Suprapubic skin (tissue), 4 donors: ENCODE data around the gene PSMD12. TPM values are rescaled to one million over a fixed set of nuclear protein-coding genes. Genes with fewer than 3 reads are reported as not detected.
"Not testable (repeated sequence)": the region's sequence is repeated elsewhere in the genome, so short reads cannot be mapped to it uniquely, and the experiment has no call there.

Experiments
- DNase-seq, 2 donors: peaks; one replicate each; pipeline ENCODE4 v3.0.0-alpha.2; 2019; ENCODE audit warnings: low spot score in 2 of 2
- H3K27ac ChIP-seq: fragments of 200-600 bp; sonication (generic); one replicate; pipeline ENCODE4 v1.5.1; 2019
- H3K27me3 ChIP-seq: fragments of 200-600 bp; sonication (generic); one replicate; pipeline ENCODE4 v1.5.1; 2019
- H3K36me3 ChIP-seq: fragments of 200-600 bp; sonication (generic); one replicate; pipeline ENCODE4 v1.5.1; 2019
- H3K4me1 ChIP-seq: fragments of 200-600 bp; sonication (generic); one replicate; pipeline ENCODE4 v1.5.1; 2019
- H3K4me3 ChIP-seq: fragments of 200-600 bp; sonication (generic); one replicate; pipeline ENCODE4 v1.5.1; 2019; ENCODE audit warnings: mild to moderate bottlenecking
- H3K9me3 ChIP-seq: fragments of 200-600 bp; sonication (generic); one replicate; pipeline ENCODE4 v1.5.1; 2019
- EP300 ChIP-seq: sonication (generic); formaldehyde crosslinking; IDR thresholded peaks from one replicate; pipeline ENCODE4 v1.6.1; 2017; ENCODE audit warnings: antibody characterized with exemption
- POLR2A ChIP-seq, 2 donors: fragments of 450-650 bp; IDR thresholded peaks; one replicate each; pipeline ENCODE4 v1.6.1; 2017; ENCODE audit warnings: antibody characterized with exemption in 2 of 2, mild to moderate bottlenecking in 2 of 2, moderate library complexity in 2 of 2
- POLR2AphosphoS5 ChIP-seq, 3 donors: sonication (generic); formaldehyde crosslinking; IDR thresholded peaks; one replicate each; pipeline ENCODE4 v1.6.1; 2017; ENCODE audit warnings: antibody characterized with exemption in 3 of 3
- WGBS: methylation state at CpG from one replicate; pipeline ENCODE4 v1.1.5; 2018; 5-methylcytosine and 5-hydroxymethylcytosine counted together
- total RNA-seq, 4 donors: library from RNA; depleted of rRNA; stranded (reverse); fragments of >200 nt; gene quantifications; one replicate each; pipeline ENCODE4 v1.1.0, GENCODE V29; 2016
- TF ChIP-seq, protein P1 (sequence below), 2 donors: fragments of 200-600 bp in 1 of 2; fragments of 450-650 bp in 1 of 2; sonication (generic) in 1 of 2; IDR thresholded peaks; one replicate each; pipeline ENCODE4 v1.5.1; 2016 to 2019; ENCODE audit warnings: antibody characterized with exemption in 2 of 2, mild to moderate bottlenecking in 1 of 2, moderate library complexity in 1 of 2

The PSMD12 gene
- total RNA-seq, 4 donors from 2014 or later: 25.0 to 31.4 (median 27.8) TPM

DNA sequence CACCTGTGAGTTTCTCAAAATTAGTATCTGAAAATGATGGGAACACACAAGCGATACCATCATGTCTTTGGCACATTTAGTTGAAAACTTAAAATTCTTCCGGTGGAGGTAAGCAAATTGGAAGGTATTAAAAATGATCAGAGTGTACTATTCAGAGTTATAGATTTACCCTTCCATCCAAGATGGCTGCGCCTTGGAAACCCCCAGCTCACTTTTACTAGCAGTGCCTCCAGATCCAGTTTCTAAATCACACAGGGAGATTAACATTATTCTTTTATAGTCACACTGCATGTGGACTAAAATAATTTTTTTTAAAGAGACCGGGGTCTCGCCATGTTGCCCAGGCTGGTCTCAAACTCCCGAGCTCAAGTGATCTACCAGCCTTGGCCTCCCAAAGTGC lies 25.7 kb upstream of the PSMD12 start:
- Histone ChIP-seq H3K4me1 (peaks cover 2% of the 10 kb centered on the region), H3K27ac (no peak overlapping the region), H3K27me3 (no peaks in the 10 kb centered on the region), H3K36me3 (no peaks in the 10 kb centered on the region), H3K4me3 (no peak overlapping the region), H3K9me3 (no peaks in the 10 kb centered on the region)
- 94% methylated on average over 6 of the region's 6 CpGs for WGBS
- no peak for DNase-seq
- TF ChIP-seq, protein P1, sequence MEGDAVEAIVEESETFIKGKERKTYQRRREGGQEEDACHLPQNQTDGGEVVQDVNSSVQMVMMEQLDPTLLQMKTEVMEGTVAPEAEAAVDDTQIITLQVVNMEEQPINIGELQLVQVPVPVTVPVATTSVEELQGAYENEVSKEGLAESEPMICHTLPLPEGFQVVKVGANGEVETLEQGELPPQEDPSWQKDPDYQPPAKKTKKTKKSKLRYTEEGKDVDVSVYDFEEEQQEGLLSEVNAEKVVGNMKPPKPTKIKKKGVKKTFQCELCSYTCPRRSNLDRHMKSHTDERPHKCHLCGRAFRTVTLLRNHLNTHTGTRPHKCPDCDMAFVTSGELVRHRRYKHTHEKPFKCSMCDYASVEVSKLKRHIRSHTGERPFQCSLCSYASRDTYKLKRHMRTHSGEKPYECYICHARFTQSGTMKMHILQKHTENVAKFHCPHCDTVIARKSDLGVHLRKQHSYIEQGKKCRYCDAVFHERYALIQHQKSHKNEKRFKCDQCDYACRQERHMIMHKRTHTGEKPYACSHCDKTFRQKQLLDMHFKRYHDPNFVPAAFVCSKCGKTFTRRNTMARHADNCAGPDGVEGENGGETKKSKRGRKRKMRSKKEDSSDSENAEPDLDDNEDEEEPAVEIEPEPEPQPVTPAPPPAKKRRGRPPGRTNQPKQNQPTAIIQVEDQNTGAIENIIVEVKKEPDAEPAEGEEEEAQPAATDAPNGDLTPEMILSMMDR (IDR thresholded peaks at IDR 0.05): no peak
- TF ChIP-seq POLR2AphosphoS5 (IDR thresholded peaks at IDR 0.05): no peak
- TF ChIP-seq POLR2A (IDR thresholded peaks at IDR 0.05): no peak
- TF ChIP-seq EP300: no peak

DNA sequence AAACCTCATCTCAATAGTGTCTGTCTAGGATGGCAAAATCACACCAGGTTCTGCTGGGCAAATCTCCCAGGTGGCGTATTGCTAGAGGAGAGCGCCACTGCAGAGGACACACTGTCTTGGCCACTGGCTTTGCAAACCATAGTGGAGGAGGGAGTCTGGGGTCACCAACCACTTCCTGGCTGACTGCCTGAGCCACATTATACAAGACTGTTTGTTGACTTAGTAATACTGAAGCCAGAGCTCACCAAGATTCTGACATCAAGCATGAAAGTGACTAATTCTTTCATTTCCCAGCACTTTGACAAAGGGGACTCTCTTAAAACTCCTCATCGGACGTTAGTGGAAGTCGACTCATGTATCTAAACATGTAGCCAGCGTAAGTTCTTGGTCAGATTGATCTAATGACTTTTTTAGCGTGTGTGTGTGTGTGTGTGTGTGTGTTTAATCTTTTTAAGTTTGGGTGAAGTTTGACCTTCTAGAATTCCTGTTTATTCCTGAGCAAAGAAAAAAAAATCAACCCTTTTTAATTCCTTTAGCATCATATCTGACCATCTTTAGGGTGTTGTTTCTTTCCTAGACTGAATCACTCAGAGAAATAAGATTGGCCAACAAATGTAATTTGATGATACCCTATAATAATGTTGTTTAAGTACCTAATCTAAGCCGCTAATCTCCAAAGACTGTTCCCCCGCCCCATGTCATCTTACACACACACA lies 24.4 kb upstream of the PSMD12 start:
- H3K9me3 ChIP-seq: no peaks in the 10 kb centered on the region
- H3K4me1 ChIP-seq: peaks cover 2% of the 10 kb centered on the region
- no peak overlapping the region for H3K4me3 ChIP-seq
- H3K27me3 ChIP-seq: no peaks in the 10 kb centered on the region
- WGBS: 74% methylated on average over 9 of the region's 9 CpGs
- H3K36me3 ChIP-seq: no peaks in the 10 kb centered on the region
- TF ChIP-seq, protein P1 (IDR thresholded peaks at IDR 0.05): no peak
- TF ChIP-seq EP300 (no peak), POLR2A (IDR thresholded peaks at IDR 0.05) (no peak), POLR2AphosphoS5 (IDR thresholded peaks at IDR 0.05) (no peak)
- H3K27ac ChIP-seq: peak overlapping the region; percentile 23
- DNase-seq: no peak

DNA sequence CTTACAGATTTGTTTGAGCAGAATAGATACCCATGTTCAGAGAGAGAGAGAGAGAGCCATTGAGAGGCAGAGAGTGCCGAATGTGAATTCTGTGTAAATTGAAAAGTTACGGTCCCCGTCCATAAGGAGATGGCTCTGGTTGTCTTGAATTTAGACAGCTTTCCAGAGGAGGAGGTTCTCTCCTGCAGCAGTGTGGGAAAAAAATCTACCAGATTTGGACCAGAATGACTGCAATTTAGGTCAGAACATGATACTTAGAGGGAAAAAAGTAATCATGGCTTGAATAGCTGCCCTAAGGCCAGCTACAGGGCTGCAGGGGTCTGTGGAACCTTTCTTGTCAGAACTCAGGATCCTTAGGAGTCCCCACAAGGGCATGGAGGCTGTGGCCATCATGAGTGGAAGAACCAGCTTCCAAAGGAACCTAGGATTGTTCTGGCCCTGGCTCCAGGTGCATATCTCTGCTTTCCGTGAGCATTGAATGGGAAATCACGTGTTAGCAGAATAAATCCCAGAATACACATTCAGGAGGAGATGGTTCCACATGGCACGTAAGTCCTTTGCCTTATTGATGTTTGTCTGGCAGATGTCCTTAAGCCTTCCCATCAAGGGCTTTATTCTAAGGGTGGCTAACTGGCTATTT lies 23.7 kb upstream of the PSMD12 start:
- Histone ChIP-seq H3K4me3 (no peak overlapping the region), H3K27me3 (no peaks in the 10 kb centered on the region), H3K36me3 (no peaks in the 10 kb centered on the region), H3K4me1 (peaks cover 2% of the 10 kb centered on the region), H3K9me3 (no peaks in the 10 kb centered on the region), H3K27ac (peak overlapping the region; percentile 23)
- WGBS: 89% methylated on average over 6 of the region's 6 CpGs
- TF ChIP-seq EP300: no peak
- no peak for TF ChIP-seq POLR2AphosphoS5 (IDR thresholded peaks at IDR 0.05)
- TF ChIP-seq, protein P1 (IDR thresholded peaks at IDR 0.05): no peak
- no peak for TF ChIP-seq POLR2A (IDR thresholded peaks at IDR 0.05)
- DNase-seq: no peak

DNA sequence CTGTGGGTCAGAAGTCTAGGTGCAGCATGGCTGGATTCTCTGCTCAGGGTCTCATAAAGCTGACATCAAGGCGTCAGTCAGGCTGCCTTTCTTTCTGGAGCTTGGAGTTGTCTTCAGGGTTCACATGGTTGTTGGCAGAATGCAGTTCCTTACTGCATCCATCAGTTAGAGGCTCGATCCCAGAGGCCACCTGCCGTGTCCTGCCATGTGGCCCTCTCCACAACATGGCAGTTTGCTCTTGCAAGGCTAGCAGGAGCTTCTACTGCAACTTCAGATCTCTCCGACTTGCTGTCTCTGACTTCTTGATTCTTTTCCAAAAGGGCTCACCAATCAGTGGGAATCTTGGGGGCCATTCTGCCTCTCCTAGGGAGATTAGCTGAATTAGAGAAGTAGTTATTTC lies 22.6 kb upstream of the PSMD12 start:
- no peaks in the 10 kb centered on the region for H3K27me3 ChIP-seq
- H3K4me3 ChIP-seq: no peak overlapping the region
- no peak for TF ChIP-seq EP300
- TF ChIP-seq, protein P1 (IDR thresholded peaks at IDR 0.05): no peak
- no peak for TF ChIP-seq POLR2AphosphoS5 (IDR thresholded peaks at IDR 0.05)
- TF ChIP-seq POLR2A (IDR thresholded peaks at IDR 0.05): no peak
- no peak for DNase-seq
- no peak overlapping the region for H3K27ac ChIP-seq
- H3K4me1 ChIP-seq: peaks cover 2% of the 10 kb centered on the region
- WGBS: 92% methylated on average over 4 of the region's 4 CpGs
- H3K36me3 ChIP-seq: no peaks in the 10 kb centered on the region
- no peaks in the 10 kb centered on the region for H3K9me3 ChIP-seq

DNA sequence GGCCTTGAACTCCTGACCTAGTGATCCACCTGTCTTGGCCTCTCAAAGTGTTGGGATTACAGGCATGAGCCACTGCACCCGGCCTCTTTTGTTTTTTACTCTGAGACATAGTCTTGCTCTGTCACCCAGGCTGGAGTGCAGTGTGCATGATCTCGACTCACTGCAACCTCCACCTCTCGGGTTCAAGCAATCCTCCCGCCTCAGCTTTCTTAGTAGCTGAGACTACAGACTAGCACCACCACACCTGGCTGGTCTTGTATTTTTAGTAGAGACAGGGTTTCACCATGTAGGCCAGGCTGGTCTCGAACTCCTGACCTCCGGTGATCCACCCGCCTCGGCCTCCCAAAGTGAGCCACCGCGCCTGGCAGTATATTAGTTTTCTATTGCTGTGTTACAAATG lies 22.2 kb upstream of the PSMD12 start:
- WGBS: 97% methylated on average over 10 of the region's 10 CpGs
- not testable (repeated sequence) for H3K27ac ChIP-seq, DNase-seq, H3K36me3 ChIP-seq, H3K4me3 ChIP-seq, H3K27me3 ChIP-seq, H3K9me3 ChIP-seq, H3K4me1 ChIP-seq
